ENCODE data around the gene WDR81. TPM values are rescaled to one million over a fixed set of nuclear protein-coding genes. Genes with fewer than 3 reads are reported as not detected.

The WDR81 gene
- total RNA-seq, 1 experiment from 2014 or later = 17.4 TPM

DNA sequence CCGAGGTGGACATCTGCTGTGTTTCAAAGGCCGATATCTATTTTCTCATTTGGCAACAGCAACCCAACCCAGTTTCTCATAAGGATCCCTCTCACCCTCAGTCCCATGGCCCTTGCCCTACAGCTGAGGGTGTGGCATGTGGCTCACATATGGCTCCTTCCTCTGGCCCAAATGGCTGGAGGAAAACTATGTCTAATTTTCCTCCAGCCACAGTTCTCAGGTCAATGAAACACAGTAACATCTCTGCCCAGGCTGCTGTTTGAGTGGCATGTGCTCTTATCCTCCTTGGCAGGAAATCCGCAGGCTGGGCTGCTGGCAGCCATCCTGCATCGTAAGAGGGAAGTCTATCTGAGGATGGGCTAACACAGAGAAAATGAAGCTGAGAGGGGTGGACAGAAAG lies 61.4 kb downstream of the WDR81 start:
- DNase-seq (ENCODE audit: unreplicated experiment) = no peak
- CTCF ChIA-PET = interaction anchor here (14.6 kb wide), 1 partner anchor 66 kb away, joined by 211 read pairs; the partner anchor contains the start of gene WDR81
- H3K9me3 Mint-ChIP-seq (ENCODE audit: unreplicated experiment) = no peaks in the 10 kb centered on the region
- intact Hi-C loops (cut with micrococcal nuclease) = loop anchor here (2.0 kb wide), 2 partner anchors 55 to 117 kb away; no protein-coding TSS in a partner anchor
- peaks cover 42% of the 10 kb centered on the region for H3K36me3 Mint-ChIP-seq (ENCODE audit: insufficient read depth, unreplicated experiment)
- BruUV-seq (replicated peaks) = no TSS peak
- H3K4me1 Mint-ChIP-seq (ENCODE audit: insufficient read depth, unreplicated experiment) = peaks cover 23% of the 10 kb centered on the region
- H3K27me3 Mint-ChIP-seq (ENCODE audit: insufficient read depth, unreplicated experiment) = no peaks in the 10 kb centered on the region
- no peak overlapping the region for H3K27ac Mint-ChIP-seq (ENCODE audit: low read depth, unreplicated experiment)
- TF ChIP-seq, protein P1, sequence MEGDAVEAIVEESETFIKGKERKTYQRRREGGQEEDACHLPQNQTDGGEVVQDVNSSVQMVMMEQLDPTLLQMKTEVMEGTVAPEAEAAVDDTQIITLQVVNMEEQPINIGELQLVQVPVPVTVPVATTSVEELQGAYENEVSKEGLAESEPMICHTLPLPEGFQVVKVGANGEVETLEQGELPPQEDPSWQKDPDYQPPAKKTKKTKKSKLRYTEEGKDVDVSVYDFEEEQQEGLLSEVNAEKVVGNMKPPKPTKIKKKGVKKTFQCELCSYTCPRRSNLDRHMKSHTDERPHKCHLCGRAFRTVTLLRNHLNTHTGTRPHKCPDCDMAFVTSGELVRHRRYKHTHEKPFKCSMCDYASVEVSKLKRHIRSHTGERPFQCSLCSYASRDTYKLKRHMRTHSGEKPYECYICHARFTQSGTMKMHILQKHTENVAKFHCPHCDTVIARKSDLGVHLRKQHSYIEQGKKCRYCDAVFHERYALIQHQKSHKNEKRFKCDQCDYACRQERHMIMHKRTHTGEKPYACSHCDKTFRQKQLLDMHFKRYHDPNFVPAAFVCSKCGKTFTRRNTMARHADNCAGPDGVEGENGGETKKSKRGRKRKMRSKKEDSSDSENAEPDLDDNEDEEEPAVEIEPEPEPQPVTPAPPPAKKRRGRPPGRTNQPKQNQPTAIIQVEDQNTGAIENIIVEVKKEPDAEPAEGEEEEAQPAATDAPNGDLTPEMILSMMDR (IDR thresholded peaks at IDR 0.05; ENCODE audit: unreplicated experiment) = no peak
- H3K4me3 Mint-ChIP-seq (ENCODE audit: unreplicated experiment) = no peak overlapping the region
- POLR2A ChIA-PET = interaction anchor here (0.6 to 5.3 kb wide), 5 partner anchors 14 to 71 kb away, joined by 4 to 41 read pairs (median 7); partner anchors contain the start of gene SMYD4

DNA sequence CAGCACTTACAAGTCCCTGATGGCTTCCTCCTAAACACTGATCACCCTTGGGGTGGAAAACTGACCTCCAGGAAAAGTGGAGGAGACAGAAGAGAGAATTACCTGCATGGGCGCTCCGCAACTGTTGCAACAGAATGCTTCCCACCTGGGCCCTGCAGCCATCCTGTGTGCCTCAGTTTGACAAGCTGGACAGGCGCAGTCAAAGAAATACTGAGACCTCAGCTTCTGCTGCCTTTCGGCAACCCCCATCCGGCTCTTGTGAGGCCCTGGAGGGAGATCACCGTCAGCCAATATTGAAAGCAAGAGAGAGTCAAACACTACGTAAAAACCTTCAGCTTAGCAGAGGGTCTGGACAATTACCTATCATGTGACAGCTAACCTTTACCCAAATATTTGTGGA lies 62.2 kb downstream of the WDR81 start:
- Mint-ChIP-seq H3K4me1 (ENCODE audit: insufficient read depth, unreplicated experiment) (peaks cover 23% of the 10 kb centered on the region), H3K9me3 (ENCODE audit: unreplicated experiment) (no peaks in the 10 kb centered on the region), H3K27ac (ENCODE audit: low read depth, unreplicated experiment) (peak overlapping the region; percentile 70), H3K4me3 (ENCODE audit: unreplicated experiment) (no peak overlapping the region), H3K27me3 (ENCODE audit: insufficient read depth, unreplicated experiment) (no peaks in the 10 kb centered on the region), H3K36me3 (ENCODE audit: insufficient read depth, unreplicated experiment) (peaks cover 38% of the 10 kb centered on the region)
- POLR2A ChIA-PET = interaction anchor here (0.7 to 5.3 kb wide), 12 partner anchors 9 to 137 kb away, joined by 3 to 44 read pairs (median 7); partner anchors contain the start of genes RILP and SMYD4
- no TSS peak for BruUV-seq (replicated peaks)
- DNase-seq (ENCODE audit: unreplicated experiment) = no peak
- CTCF ChIA-PET = interaction anchor here (14.6 kb wide), 1 partner anchor 66 kb away, joined by 211 read pairs; the partner anchor contains the start of gene WDR81
- intact Hi-C loops (cut with micrococcal nuclease) = no loop called here
- TF ChIP-seq, protein P1 (IDR thresholded peaks at IDR 0.05; ENCODE audit: unreplicated experiment) = no peak

DNA sequence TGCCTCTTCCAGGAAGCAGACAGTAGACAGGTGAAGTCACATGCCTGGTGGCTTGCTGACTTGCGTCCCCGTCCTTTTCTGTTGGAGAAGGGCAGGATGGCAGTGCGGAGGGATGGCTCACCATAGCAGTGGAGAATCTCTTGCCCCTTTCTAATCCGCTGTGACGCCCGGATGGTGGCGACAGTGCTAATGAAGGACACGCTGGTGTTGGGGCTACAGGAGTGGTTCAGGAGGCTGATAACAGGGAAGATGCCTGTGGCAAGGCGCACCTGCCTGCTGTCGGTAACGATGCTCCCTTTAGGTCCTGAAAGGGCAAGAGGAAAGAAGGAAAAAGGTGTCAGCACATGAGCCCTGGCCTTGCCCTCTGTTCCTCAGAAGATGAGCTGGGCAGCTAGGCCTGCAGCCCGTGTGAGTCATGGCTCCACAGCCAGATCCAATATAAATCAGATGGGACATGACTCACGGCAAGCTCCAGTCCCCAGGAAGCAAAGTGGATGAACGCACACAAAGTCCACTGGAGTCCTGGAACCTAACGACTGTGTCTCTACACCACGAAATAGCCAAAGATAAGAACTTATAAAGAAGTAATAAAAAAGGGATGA lies 62.9 kb downstream of the WDR81 start:
- intact Hi-C loops (cut with micrococcal nuclease) = no loop called here

More for the DNA sequence above, 62.9 kb downstream of the WDR81 start:
- no peaks in the 10 kb centered on the region for H3K27me3 Mint-ChIP-seq (ENCODE audit: insufficient read depth, unreplicated experiment)
- H3K9me3 Mint-ChIP-seq (ENCODE audit: unreplicated experiment) = no peaks in the 10 kb centered on the region
- DNase-seq (ENCODE audit: unreplicated experiment) = peak; percentile 88
- ChIA-PET POLR2A (interaction anchor here (0.7 to 5.3 kb wide), 19 partner anchors 8 to 138 kb away, joined by 3 to 44 read pairs (median 4); partner anchors contain the start of genes RILP and TLCD2), CTCF (interaction anchor here (0.7 to 14.6 kb wide), 2 partner anchors 67 to 73 kb away, joined by 3 to 211 read pairs; partner anchors contain the start of gene WDR81)
- H3K27ac Mint-ChIP-seq (ENCODE audit: low read depth, unreplicated experiment) = peak overlapping the region; percentile 70
- peak overlapping the region; percentile 19 for H3K4me3 Mint-ChIP-seq (ENCODE audit: unreplicated experiment)
- H3K4me1 Mint-ChIP-seq (ENCODE audit: insufficient read depth, unreplicated experiment) = peaks cover 23% of the 10 kb centered on the region
- BruUV-seq (replicated peaks) = no TSS peak
- peaks cover 31% of the 10 kb centered on the region for H3K36me3 Mint-ChIP-seq (ENCODE audit: insufficient read depth, unreplicated experiment)
- TF ChIP-seq, protein P1 (IDR thresholded peaks at IDR 0.05; ENCODE audit: unreplicated experiment) = no peak

Other genes starting within 250 kb of the WDR81 start
- 175 and 216 TPM in 2 replicates for gene MYO1C, start 232.0 kb upstream of the WDR81 start, total RNA-seq (2022)
- 25.5 and 28.9 TPM in 2 replicates for gene INPP5K, start 208.1 kb upstream of the WDR81 start, total RNA-seq (2022)
- 79.6 and 99.8 TPM in 2 replicates for gene PITPNA, start 161.9 kb upstream of the WDR81 start, total RNA-seq (2022)
- 3.1 and 5.6 TPM in 2 replicates for gene SLC43A2, start 95.9 kb upstream of the WDR81 start, total RNA-seq (2022)
- gene SCARF1, start 79.0 kb upstream of the WDR81 start, total RNA-seq (2022) = 0.40 and 0.47 TPM in 2 replicates
- gene RILP, start 74.8 kb upstream of the WDR81 start, total RNA-seq (2022) = 1.6 and 2.6 TPM in 2 replicates
- 239 and 261 TPM in 2 replicates for gene PRPF8, start 39.8 kb upstream of the WDR81 start, total RNA-seq (2022)
- 2.5 and 4.0 TPM in 2 replicates for gene TLCD2, start 14.3 kb upstream of the WDR81 start, total RNA-seq (2022)
- 0.56 and 0.66 TPM in 2 replicates for gene SERPINF2, start 18.2 kb downstream of the WDR81 start, total RNA-seq (2022)
- gene SERPINF1, start 37.4 kb downstream of the WDR81 start, total RNA-seq (2022) = 1.8 TPM in 1 of 2 replicates, not detected in the other
- 8.3 and 13.6 TPM in 2 replicates for gene SMYD4, start 105.2 kb downstream of the WDR81 start, total RNA-seq (2022)
- gene RPA1, start 105.3 kb downstream of the WDR81 start, total RNA-seq (2022) = 60.3 and 62.7 TPM in 2 replicates